Activated CD8-positive, alpha-beta memory T cell treated with anti-CD3 and anti-CD28 coated beads for 36 hours (primary cell): ENCODE measurements around the gene UNC13C. TPM values are rescaled to one million over a fixed set of nuclear protein-coding genes. Genes with fewer than 3 reads are reported as not detected.

Experiments
- total RNA-seq, 2 experiments: library from RNA; stranded (reverse); gene quantifications; one replicate each; pipeline ENCODE4 v1.2.3, GENCODE V29; 2021

Gene UNC13C
- total RNA-seq, 2 experiments from 2014 or later: not detected

Other genes with a start within 250 kb of the UNC13C start
- not detected for gene WDR72, start 218.8 kb upstream of the UNC13C start, total RNA-seq